Measurements from ENCODE around the gene MICU1.

Gene MICU1

GRCh38 chr10:72630144-72630543 is 4.3 kb upstream of the MICU1 start:
- no peak overlapping the region for H3K4me3 ChIP-seq (ENCODE audit: low read depth, low read length)
- TF ChIP-seq CTCF (IDR thresholded peaks at IDR 0.05; ENCODE audit: borderline replicate concordance, insufficient read depth, low read depth, low read length) = no peak

- TF ChIP-seq CTCF (IDR thresholded peaks at IDR 0.05; ENCODE audit: borderline replicate concordance, insufficient read depth, low read depth, low read length) = no peak
- peak overlapping the region; percentile 55 for H3K4me3 ChIP-seq (ENCODE audit: low read depth, low read length)
Observed at GRCh38 chr10:72626444-72626754, 520 bp upstream of the MICU1 start.

DNA sequence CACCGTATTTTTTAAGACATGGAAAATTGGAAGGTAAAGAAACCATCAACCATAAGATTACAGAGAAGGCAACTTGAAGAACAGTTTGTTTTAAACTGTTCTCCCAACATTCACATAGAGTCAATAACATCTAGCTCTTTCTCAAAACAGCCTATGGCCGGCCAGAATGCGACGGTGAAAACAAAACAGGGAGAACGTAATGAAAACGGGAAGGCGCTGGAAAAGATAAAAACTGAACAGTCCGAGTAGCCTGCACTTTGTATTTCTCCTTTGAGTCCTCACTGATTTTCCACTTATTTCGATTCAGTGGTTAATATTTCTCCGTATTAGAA is 637 bp downstream of the MICU1 start:
- peak overlapping the region; percentile 100 for H3K4me3 ChIP-seq (ENCODE audit: low read depth, low read length)
- TF ChIP-seq CTCF (IDR thresholded peaks at IDR 0.05; ENCODE audit: borderline replicate concordance, insufficient read depth, low read depth, low read length) = no peak

GRCh38 chr10:72622271-72622670 is 3.6 kb downstream of the MICU1 start:
- H3K4me3 ChIP-seq (ENCODE audit: low read depth, low read length) = no peak overlapping the region
- no peak for TF ChIP-seq CTCF (IDR thresholded peaks at IDR 0.05; ENCODE audit: borderline replicate concordance, insufficient read depth, low read depth, low read length)

DNA sequence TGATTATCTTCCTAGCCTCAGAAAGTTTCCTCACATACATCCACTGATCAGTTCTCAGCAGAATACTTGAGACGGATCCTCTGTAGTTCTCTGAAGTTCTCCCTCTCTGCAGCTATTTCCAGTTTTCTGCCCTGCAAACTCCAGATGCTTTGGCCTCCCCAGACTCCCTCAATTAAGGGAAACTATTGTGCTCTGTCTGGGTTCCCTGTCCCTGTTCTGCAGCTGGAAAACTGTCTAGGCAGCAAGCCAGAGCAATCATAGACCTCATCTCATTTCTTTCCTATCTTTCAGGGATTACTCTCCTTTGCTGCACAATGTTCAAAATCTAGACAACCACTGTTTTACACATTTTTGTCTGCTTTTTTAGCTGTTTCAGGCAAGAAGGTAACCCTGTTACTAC is 9.2 kb downstream of the MICU1 start:
- TF ChIP-seq CTCF (IDR thresholded peaks at IDR 0.05; ENCODE audit: borderline replicate concordance, insufficient read depth, low read depth, low read length) = no peak
- no peak overlapping the region for H3K4me3 ChIP-seq (ENCODE audit: low read depth, low read length)

GRCh38 chr10:72615970-72616369 is 9.9 kb downstream of the MICU1 start:
- TF ChIP-seq CTCF (IDR thresholded peaks at IDR 0.05; ENCODE audit: borderline replicate concordance, insufficient read depth, low read depth, low read length) = no peak
- no peak overlapping the region for H3K4me3 ChIP-seq (ENCODE audit: low read depth, low read length)

- H3K4me3 ChIP-seq (ENCODE audit: low read depth, low read length) = no peak overlapping the region
- no peak for TF ChIP-seq CTCF (IDR thresholded peaks at IDR 0.05; ENCODE audit: borderline replicate concordance, insufficient read depth, low read depth, low read length)
Observed at GRCh38 chr10:72612203-72612826, 13.6 kb downstream of the MICU1 start.
